HepG2 (cell line): ENCODE data around the gene RPL3. TPM values are rescaled to one million over a fixed set of nuclear protein-coding genes. Genes with fewer than 3 reads are reported as not detected.

Experiments
- CBFB ChIP-seq: sonication (generic); formaldehyde crosslinking; IDR thresholded peaks from 2 replicates; pipeline ENCODE4 v1.4.0; 2020; ENCODE audit warnings: missing genetic modification reagents
- ESRRA ChIP-seq: sonication (generic); formaldehyde crosslinking; IDR thresholded peaks from 2 replicates; pipeline ENCODE4 v1.5.1; 2020; ENCODE audit warnings: mild to moderate bottlenecking, low read depth, missing genetic modification reagents
- HDAC2 ChIP-seq: sonication (generic); formaldehyde crosslinking; IDR thresholded peaks from 2 replicates; pipeline ENCODE4 v1.4.0; 2020; ENCODE audit warnings: missing genetic modification reagents
- KDM5B ChIP-seq: sonication (generic); formaldehyde crosslinking; IDR thresholded peaks from 2 replicates; pipeline ENCODE4 v1.4.0; 2020; ENCODE audit warnings: missing genetic modification reagents, mild to moderate bottlenecking, borderline replicate concordance
- MAFK ChIP-seq, 2 experiments: IDR thresholded peaks in 1 of 2; conservative IDR thresholded peaks in 1 of 2; 2 replicates each; pipeline ENCODE4 v1.6.1; 2011; ENCODE audit warnings: improper control_type of control experiment in 2 of 2, low read length in 2 of 2
- SALL2 ChIP-seq: sonication (generic); formaldehyde crosslinking; IDR thresholded peaks from 2 replicates; pipeline ENCODE4 v1.8.1; 2023; ENCODE audit warnings: mild to moderate bottlenecking, missing genetic modification reagents, inconsistent platforms
- SYNCRIP ChIP-seq: fragments of 200-400 bp; formaldehyde crosslinking; IDR thresholded peaks from 2 replicates; pipeline ENCODE4 v1.6.1; 2018; ENCODE audit warnings: mild to moderate bottlenecking, low read depth, low read length; ENCODE audit not compliant: insufficient read depth
- YEATS4 ChIP-seq: sonication (generic); formaldehyde crosslinking; IDR thresholded peaks from 2 replicates; pipeline ENCODE4 v1.4.0; 2020; ENCODE audit warnings: missing genetic modification reagents, borderline replicate concordance
- ZNF501 ChIP-seq: sonication (generic); formaldehyde crosslinking; IDR thresholded peaks from 2 replicates; pipeline ENCODE4 v1.5.1; 2020; ENCODE audit warnings: mild to moderate bottlenecking, moderate library complexity, missing genetic modification reagents
- ZNF766 ChIP-seq: sonication (generic); formaldehyde crosslinking; IDR thresholded peaks from 2 replicates; pipeline ENCODE4 v1.5.0; 2020; ENCODE audit warnings: missing genetic modification reagents, borderline replicate concordance
- polyA plus RNA-seq, 8 experiments: library from polyadenylated mRNA; depleted of rRNA in 3 of 8; stranded (reverse) in 7 of 8; unstranded in 1 of 8; fragments of >200 nt; fragmentation: Illumina TruSeq in 4 of 8; extraction: Trizol in 4 of 8; gene quantifications; 2 replicates each; pipeline versions ENCODE4 v1.2.1 to v1.2.3, GENCODE V29; 2011 to 2016; ENCODE audit warnings: low read depth in 4 of 8, missing spikeins in 1 of 8, mixed read lengths in 1 of 8; ENCODE audit not compliant: insufficient read depth in 1 of 8
- total RNA-seq, 5 experiments: library from RNA; depleted of rRNA; stranded (reverse); fragments of >200 nt; fragmentation: Illumina TruSeq; extraction: Trizol; gene quantifications; 2 replicates each; pipeline ENCODE4 v1.2.3, GENCODE V29; 2016; ENCODE audit warnings: low read depth in 1 of 5
- TF ChIP-seq, protein P1 (sequence below): sonication (generic); formaldehyde crosslinking; IDR thresholded peaks from 2 replicates; pipeline ENCODE4 v1.4.0; 2020; ENCODE audit warnings: missing genetic modification reagents
- TF ChIP-seq, protein P2 (sequence below), 2 experiments: fragments of 450-650 bp in 1 of 2; sonication (generic) in 1 of 2; formaldehyde crosslinking; IDR thresholded peaks; 2 replicates each; pipeline versions ENCODE4 v1.5.0 to v1.8.0; 2020 to 2022; ENCODE audit warnings: mild to moderate bottlenecking in 1 of 2, missing genetic modification reagents in 1 of 2
- TF ChIP-seq, protein P3 (sequence below): sonication (generic); formaldehyde crosslinking; IDR thresholded peaks from 2 replicates; pipeline ENCODE4 v1.4.0; 2020; ENCODE audit warnings: mild to moderate bottlenecking, missing genetic modification reagents
- TF ChIP-seq, protein P4 (sequence below): IDR thresholded peaks from 2 replicates; pipeline ENCODE4 v1.6.1; 2018; ENCODE audit warnings: missing genetic modification reagents, mild to moderate bottlenecking, missing compliant biosample characterization
- TF ChIP-seq, protein P5 (sequence below): sonication (generic); formaldehyde crosslinking; IDR thresholded peaks from 2 replicates; pipeline ENCODE4 v1.9.0; 2021; ENCODE audit warnings: missing genetic modification reagents, mild to moderate bottlenecking, borderline replicate concordance
- TF ChIP-seq, protein P6 (sequence below): IDR thresholded peaks from 2 replicates; pipeline ENCODE4 v1.6.1; 2018; ENCODE audit warnings: missing genetic modification reagents
- TF ChIP-seq, protein P7 (sequence below): sonication (generic); formaldehyde crosslinking; IDR thresholded peaks from 2 replicates; pipeline ENCODE4 v1.5.1; 2020; ENCODE audit warnings: missing genetic modification reagents, mild to moderate bottlenecking, borderline replicate concordance

The RPL3 gene
- total and polyA plus RNA-seq, 2 of the 13 experiments (the other 11 are each of a cell fraction or from before 2014, with no cell fraction given) = 1,051 to 3,279 TPM

DNA sequence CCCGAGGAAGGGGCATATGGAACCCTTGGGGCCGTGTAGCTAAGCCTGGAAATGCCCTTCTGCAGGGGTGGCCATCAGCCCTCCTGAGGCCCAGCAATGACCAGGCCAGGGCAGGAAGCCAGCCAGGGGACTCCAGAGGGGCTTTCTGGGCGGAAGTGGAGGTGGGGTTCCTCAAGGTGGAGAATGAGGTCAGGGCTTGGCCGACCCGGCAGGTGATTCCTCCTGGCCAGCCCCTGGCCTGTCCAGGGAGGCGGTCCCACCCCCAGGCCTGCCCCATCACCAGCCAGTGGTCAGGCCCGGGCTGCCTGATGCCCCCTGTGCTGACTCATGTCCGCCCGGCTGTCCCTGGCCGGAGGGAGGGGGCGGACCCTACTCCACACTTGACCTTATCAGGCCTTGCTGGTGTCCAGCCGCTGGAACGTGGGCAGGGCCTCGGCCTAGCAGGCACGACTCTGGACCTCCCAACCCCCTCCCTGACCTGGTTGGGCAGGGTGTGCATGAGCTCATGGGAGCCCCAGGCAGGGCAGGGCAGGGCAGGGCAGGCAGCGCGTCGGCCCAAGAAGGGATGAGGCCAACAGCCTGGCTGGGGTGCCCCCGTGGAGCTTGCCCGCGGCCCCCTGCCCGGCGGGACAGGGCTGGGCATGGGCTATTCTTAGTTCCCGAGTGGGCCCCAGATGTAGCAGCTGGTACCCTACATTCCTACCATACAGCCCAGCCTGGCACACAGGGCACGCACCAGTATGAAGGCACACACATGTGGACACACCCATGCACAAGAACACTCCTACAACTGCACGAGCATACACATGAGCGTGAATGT is 35.9 kb downstream of the RPL3 start (continued):
- TF ChIP-seq, protein P1, sequence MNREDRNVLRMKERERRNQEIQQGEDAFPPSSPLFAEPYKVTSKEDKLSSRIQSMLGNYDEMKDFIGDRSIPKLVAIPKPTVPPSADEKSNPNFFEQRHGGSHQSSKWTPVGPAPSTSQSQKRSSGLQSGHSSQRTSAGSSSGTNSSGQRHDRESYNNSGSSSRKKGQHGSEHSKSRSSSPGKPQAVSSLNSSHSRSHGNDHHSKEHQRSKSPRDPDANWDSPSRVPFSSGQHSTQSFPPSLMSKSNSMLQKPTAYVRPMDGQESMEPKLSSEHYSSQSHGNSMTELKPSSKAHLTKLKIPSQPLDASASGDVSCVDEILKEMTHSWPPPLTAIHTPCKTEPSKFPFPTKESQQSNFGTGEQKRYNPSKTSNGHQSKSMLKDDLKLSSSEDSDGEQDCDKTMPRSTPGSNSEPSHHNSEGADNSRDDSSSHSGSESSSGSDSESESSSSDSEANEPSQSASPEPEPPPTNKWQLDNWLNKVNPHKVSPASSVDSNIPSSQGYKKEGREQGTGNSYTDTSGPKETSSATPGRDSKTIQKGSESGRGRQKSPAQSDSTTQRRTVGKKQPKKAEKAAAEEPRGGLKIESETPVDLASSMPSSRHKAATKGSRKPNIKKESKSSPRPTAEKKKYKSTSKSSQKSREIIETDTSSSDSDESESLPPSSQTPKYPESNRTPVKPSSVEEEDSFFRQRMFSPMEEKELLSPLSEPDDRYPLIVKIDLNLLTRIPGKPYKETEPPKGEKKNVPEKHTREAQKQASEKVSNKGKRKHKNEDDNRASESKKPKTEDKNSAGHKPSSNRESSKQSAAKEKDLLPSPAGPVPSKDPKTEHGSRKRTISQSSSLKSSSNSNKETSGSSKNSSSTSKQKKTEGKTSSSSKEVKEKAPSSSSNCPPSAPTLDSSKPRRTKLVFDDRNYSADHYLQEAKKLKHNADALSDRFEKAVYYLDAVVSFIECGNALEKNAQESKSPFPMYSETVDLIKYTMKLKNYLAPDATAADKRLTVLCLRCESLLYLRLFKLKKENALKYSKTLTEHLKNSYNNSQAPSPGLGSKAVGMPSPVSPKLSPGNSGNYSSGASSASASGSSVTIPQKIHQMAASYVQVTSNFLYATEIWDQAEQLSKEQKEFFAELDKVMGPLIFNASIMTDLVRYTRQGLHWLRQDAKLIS = no peak
- TF ChIP-seq, protein P2, sequence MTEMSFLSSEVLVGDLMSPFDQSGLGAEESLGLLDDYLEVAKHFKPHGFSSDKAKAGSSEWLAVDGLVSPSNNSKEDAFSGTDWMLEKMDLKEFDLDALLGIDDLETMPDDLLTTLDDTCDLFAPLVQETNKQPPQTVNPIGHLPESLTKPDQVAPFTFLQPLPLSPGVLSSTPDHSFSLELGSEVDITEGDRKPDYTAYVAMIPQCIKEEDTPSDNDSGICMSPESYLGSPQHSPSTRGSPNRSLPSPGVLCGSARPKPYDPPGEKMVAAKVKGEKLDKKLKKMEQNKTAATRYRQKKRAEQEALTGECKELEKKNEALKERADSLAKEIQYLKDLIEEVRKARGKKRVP (CRISPR knock-in tag; IDR thresholded peaks at IDR 0.05) = no peak
- no peak for TF ChIP-seq ZNF766 (CRISPR knock-in tag)
- TF ChIP-seq YEATS4 (CRISPR knock-in tag) = peak; percentile 46; the same call in 1 of the 2 replicates
- TF ChIP-seq ZNF501 (CRISPR knock-in tag) = peak; percentile 22; the same call in 1 of the 2 replicates
- TF ChIP-seq ESRRA (CRISPR knock-in tag) = peak; percentile 85; the same call in 1 of the 2 replicates
- TF ChIP-seq CBFB (CRISPR knock-in tag) = no peak
- peak; percentile 67; the same call in 1 of the 2 replicates for TF ChIP-seq KDM5B
- TF ChIP-seq, protein P3, sequence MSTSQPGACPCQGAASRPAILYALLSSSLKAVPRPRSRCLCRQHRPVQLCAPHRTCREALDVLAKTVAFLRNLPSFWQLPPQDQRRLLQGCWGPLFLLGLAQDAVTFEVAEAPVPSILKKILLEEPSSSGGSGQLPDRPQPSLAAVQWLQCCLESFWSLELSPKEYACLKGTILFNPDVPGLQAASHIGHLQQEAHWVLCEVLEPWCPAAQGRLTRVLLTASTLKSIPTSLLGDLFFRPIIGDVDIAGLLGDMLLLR (CRISPR knock-in tag) = 0 out of 2 replicates have a peak, but pooled peaks have one; percentile 33
- TF ChIP-seq MAFK (conservative IDR thresholded peaks at IDR 0.05 in 1 of 2, IDR thresholded peaks at IDR 0.05 in 1 of 2; ENCODE audit: low read length in 2 of 2) = peak; percentile 47 to 56; a peak in 3 of 4 replicates
- TF ChIP-seq, protein P4, sequence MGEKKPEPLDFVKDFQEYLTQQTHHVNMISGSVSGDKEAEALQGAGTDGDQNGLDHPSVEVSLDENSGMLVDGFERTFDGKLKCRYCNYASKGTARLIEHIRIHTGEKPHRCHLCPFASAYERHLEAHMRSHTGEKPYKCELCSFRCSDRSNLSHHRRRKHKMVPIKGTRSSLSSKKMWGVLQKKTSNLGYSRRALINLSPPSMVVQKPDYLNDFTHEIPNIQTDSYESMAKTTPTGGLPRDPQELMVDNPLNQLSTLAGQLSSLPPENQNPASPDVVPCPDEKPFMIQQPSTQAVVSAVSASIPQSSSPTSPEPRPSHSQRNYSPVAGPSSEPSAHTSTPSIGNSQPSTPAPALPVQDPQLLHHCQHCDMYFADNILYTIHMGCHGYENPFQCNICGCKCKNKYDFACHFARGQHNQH (CRISPR knock-in tag) = peak; percentile 88
- TF ChIP-seq, protein P5, sequence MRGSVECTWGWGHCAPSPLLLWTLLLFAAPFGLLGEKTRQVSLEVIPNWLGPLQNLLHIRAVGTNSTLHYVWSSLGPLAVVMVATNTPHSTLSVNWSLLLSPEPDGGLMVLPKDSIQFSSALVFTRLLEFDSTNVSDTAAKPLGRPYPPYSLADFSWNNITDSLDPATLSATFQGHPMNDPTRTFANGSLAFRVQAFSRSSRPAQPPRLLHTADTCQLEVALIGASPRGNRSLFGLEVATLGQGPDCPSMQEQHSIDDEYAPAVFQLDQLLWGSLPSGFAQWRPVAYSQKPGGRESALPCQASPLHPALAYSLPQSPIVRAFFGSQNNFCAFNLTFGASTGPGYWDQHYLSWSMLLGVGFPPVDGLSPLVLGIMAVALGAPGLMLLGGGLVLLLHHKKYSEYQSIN (CRISPR knock-in tag) = no peak
- TF ChIP-seq, protein P6, sequence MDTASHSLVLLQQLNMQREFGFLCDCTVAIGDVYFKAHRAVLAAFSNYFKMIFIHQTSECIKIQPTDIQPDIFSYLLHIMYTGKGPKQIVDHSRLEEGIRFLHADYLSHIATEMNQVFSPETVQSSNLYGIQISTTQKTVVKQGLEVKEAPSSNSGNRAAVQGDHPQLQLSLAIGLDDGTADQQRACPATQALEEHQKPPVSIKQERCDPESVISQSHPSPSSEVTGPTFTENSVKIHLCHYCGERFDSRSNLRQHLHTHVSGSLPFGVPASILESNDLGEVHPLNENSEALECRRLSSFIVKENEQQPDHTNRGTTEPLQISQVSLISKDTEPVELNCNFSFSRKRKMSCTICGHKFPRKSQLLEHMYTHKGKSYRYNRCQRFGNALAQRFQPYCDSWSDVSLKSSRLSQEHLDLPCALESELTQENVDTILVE (CRISPR knock-in tag) = 0 out of 2 replicates have a peak, but pooled peaks have one; percentile 45
- TF ChIP-seq SALL2 (CRISPR knock-in tag) = peak; percentile 65
- peak; percentile 84 for TF ChIP-seq HDAC2
- TF ChIP-seq SYNCRIP = no peak
- TF ChIP-seq, protein P7, sequence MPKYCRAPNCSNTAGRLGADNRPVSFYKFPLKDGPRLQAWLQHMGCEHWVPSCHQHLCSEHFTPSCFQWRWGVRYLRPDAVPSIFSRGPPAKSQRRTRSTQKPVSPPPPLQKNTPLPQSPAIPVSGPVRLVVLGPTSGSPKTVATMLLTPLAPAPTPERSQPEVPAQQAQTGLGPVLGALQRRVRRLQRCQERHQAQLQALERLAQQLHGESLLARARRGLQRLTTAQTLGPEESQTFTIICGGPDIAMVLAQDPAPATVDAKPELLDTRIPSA (CRISPR knock-in tag) = no peak
